SK-N-SH treated with all-trans-retinoic acid at 6 μM for 48 hours (cell line): ENCODE results near the gene CDH22.
A peak's percentile ranks its signal among the peaks of the same experiment; 100 is the strongest.

ENCODE experiments used
- ARNTL ChIP-seq: fragments of 450-650 bp; formaldehyde crosslinking; IDR thresholded peaks from 2 replicates; pipeline ENCODE4 v1.5.0; 2020; ENCODE audit warnings: low read depth, mild to moderate bottlenecking, moderate library complexity, borderline replicate concordance
- BACH2 ChIP-seq: fragments of 250-450 bp; sonication (Bioruptor Pico); IDR thresholded peaks from 2 replicates; pipeline ENCODE4 v1.9.0; 2021; ENCODE audit warnings: mild to moderate bottlenecking, borderline replicate concordance
- CSDC2 ChIP-seq: fragments of 250-450 bp; sonication (Bioruptor Pico); IDR thresholded peaks from 2 replicates; pipeline ENCODE4 v1.5.0; 2020; ENCODE audit warnings: mild to moderate bottlenecking, moderate library complexity
- CSRNP3 ChIP-seq: fragments of 250-450 bp; sonication (Bioruptor Pico); IDR thresholded peaks from 2 replicates; pipeline ENCODE4 v1.5.1; 2021; ENCODE audit warnings: mild to moderate bottlenecking, moderate library complexity
- PATZ1 ChIP-seq: fragments of 250-450 bp; sonication (Bioruptor Pico); IDR thresholded peaks from 2 replicates; pipeline ENCODE4 v1.8.0; 2020; ENCODE audit warnings: mild to moderate bottlenecking, moderate library complexity, borderline replicate concordance
- POU6F1 ChIP-seq: fragments of 250-450 bp; sonication (Bioruptor Pico); IDR thresholded peaks from 2 replicates; pipeline ENCODE4 v1.8.0; 2021; ENCODE audit warnings: low read depth, mild to moderate bottlenecking, moderate library complexity, borderline replicate concordance
- RARB ChIP-seq: fragments of 250-450 bp; sonication (Bioruptor Pico); IDR thresholded peaks from 2 replicates; pipeline ENCODE4 v1.8.0; 2021; ENCODE audit warnings: mild to moderate bottlenecking, moderate library complexity
- TCF4 ChIP-seq: fragments of 250-450 bp; sonication (Bioruptor Pico); IDR thresholded peaks from 2 replicates; pipeline ENCODE4 v1.8.0; 2021; ENCODE audit warnings: mild to moderate bottlenecking, moderate library complexity, borderline replicate concordance
- TOX ChIP-seq: fragments of 250-450 bp; sonication (Bioruptor Pico); IDR thresholded peaks from 2 replicates; pipeline ENCODE4 v1.8.0; 2021; ENCODE audit warnings: mild to moderate bottlenecking, moderate library complexity, borderline replicate concordance
- ZFP3 ChIP-seq: fragments of 250-450 bp; sonication (Bioruptor Pico); IDR thresholded peaks from 2 replicates; pipeline ENCODE4 v1.5.0; 2020; ENCODE audit warnings: mild to moderate bottlenecking, moderate library complexity
- ZNF8 ChIP-seq: fragments of 450-650 bp; formaldehyde crosslinking; IDR thresholded peaks from 2 replicates; pipeline ENCODE4 v1.5.0; 2020; ENCODE audit warnings: mild to moderate bottlenecking, moderate library complexity

GRCh38 chr20:46148313-46149208 lies 159.7 kb downstream of the CDH22 start:
- TF ChIP-seq CSRNP3 (no peak), CSDC2 (CRISPR knock-in tag) (no peak), PATZ1 (no peak), ZNF8 (CRISPR knock-in tag) (no peak), POU6F1 (CRISPR knock-in tag) (no peak), TCF4 (CRISPR knock-in tag) (peak; percentile 44; the same call in 1 of the 2 replicates), ZFP3 (CRISPR knock-in tag) (no peak), RARB (CRISPR knock-in tag) (no peak), ARNTL (CRISPR knock-in tag) (no peak), BACH2 (CRISPR knock-in tag) (no peak), TOX (CRISPR knock-in tag) (no peak)
